H1 (cell line): ENCODE data around the gene VAV2. TPM values are rescaled to one million over a fixed set of nuclear protein-coding genes. Genes with fewer than 3 reads are reported as not detected.

Experiments used
- CTCF ChIA-PET: fragments of 300-600 bp; sonication (Branson Sonifier 250); formaldehyde crosslinking; loops from one replicate; lab custom pipeline; 2021; ENCODE audit not compliant: partially characterized antibody; lab: Charles Lee
- POLR2A ChIA-PET: fragments of 300-600 bp; sonication (Branson Sonifier 250); formaldehyde crosslinking; loops from one replicate; lab custom pipeline; 2021; ENCODE audit warnings: inconsistent platforms; ENCODE audit not compliant: partially characterized antibody; lab: Charles Lee
- DNase-seq, 2 experiments: peaks; one replicate each; pipeline versions ENCODE4 v3.0.0 to v3.0.0-alpha.2; 2010 to 2022; ENCODE audit warnings: low spot score in 2 of 2, low read depth in 1 of 2, mixed read lengths in 1 of 2
- FAIRE-seq: peaks from 2 replicates; lab custom pipeline; 2011; peaks lifted over from hg19 to GRCh38; lab: Jason Lieb, UNC
- H2AFZ ChIP-seq: 2 replicates; pipeline ENCODE4 v1.8.1; 2012; ENCODE audit warnings: low read length, inconsistent platforms
- H2AK5ac ChIP-seq: 2 replicates; pipeline ENCODE4 v1.6.1; 2013; ENCODE audit warnings: low read depth, low read length
- H2BK120ac ChIP-seq: replicated peaks from 2 replicates; pipeline ENCODE3; 2013; ENCODE audit warnings: low read depth, low read length, inconsistent platforms
- H2BK12ac ChIP-seq: 2 replicates; pipeline ENCODE4 v1.6.1; 2013; ENCODE audit warnings: low read depth, low read length
- H2BK15ac ChIP-seq: 2 replicates; pipeline ENCODE4 v1.6.1; 2013; ENCODE audit warnings: low read length
- H2BK20ac ChIP-seq: 2 replicates; pipeline ENCODE4 v1.6.1; 2013; ENCODE audit warnings: low read length
- H2BK5ac ChIP-seq: 2 replicates; pipeline ENCODE4 v1.6.1; 2013; ENCODE audit warnings: low read depth, low read length
- H3K14ac ChIP-seq: 2 replicates; pipeline ENCODE4 v1.6.1; 2013; ENCODE audit warnings: inconsistent platforms; ENCODE audit not compliant: insufficient read length
- H3K18ac ChIP-seq: 2 replicates; pipeline ENCODE4 v1.6.1; 2013; ENCODE audit warnings: low read length; ENCODE audit errors: extremely low read depth
- H3K23ac ChIP-seq: 2 replicates; pipeline ENCODE4 v1.6.1; 2013; ENCODE audit warnings: inconsistent platforms; ENCODE audit not compliant: insufficient read length
- H3K23me2 ChIP-seq: 2 replicates; pipeline ENCODE4 v1.6.1; 2013; ENCODE audit warnings: low read depth, low read length
- H3K27ac ChIP-seq: 2 replicates; pipeline ENCODE4 v1.6.1; 2011; ENCODE audit warnings: low read depth, low read length, inconsistent platforms
- H3K27me3 ChIP-seq, 4 experiments: replicated peaks in 1 of 4; 1 replicate in 1 of 4; 2 replicates in 3 of 4; pipeline versions ENCODE4 v1.6.1 to v1.8.1; 2011 to 2013; ENCODE audit warnings: low read length in 3 of 4, mild to moderate bottlenecking in 3 of 4, inconsistent platforms in 2 of 4, mixed read lengths in 2 of 4, moderate library complexity in 1 of 4; ENCODE audit not compliant: control insufficient read depth in 3 of 4, insufficient read depth in 3 of 4; ENCODE audit errors: extremely low read depth in 1 of 4
- H3K36me3 ChIP-seq, 4 experiments: 2 replicates each; pipeline versions ENCODE4 v1.6.1 to v1.8.1; 2011 to 2013; ENCODE audit warnings: mild to moderate bottlenecking in 4 of 4, low read length in 3 of 4, moderate library complexity in 2 of 4, control low read depth in 1 of 4, inconsistent platforms in 1 of 4; ENCODE audit not compliant: insufficient read depth in 4 of 4, control insufficient read depth in 2 of 4
- H3K4ac ChIP-seq: replicated peaks from 2 replicates; pipeline ENCODE3; 2013; ENCODE audit warnings: low read length, low read depth, mixed read lengths, inconsistent platforms; ENCODE audit not compliant: insufficient read length
- H3K4me1 ChIP-seq, 4 experiments: replicated peaks in 1 of 4; 1 replicate in 1 of 4; 2 replicates in 3 of 4; pipeline versions ENCODE4 v1.6.1 to v1.8.1; 2011 to 2013; ENCODE audit warnings: low read length in 3 of 4, inconsistent platforms in 2 of 4, mixed read lengths in 1 of 4; ENCODE audit not compliant: insufficient read depth in 4 of 4, control insufficient read depth in 3 of 4
- H3K4me2 ChIP-seq, 2 experiments: 2 replicates each; pipeline versions ENCODE4 v1.6.1 to v1.8.1; 2011 to 2013; ENCODE audit warnings: low read depth in 2 of 2, low read length in 2 of 2, control low read depth in 1 of 2, inconsistent platforms in 1 of 2, mild to moderate bottlenecking in 1 of 2; ENCODE audit not compliant: insufficient read depth in 1 of 2
- H3K4me3 ChIP-seq, 4 experiments: fragments of 200-600, 300-600 bp in 1 of 4; sonication (generic), shearing (Covaris generic), sonication (Bioruptor Twin) in 1 of 4; 2 replicates each; pipeline versions ENCODE4 v1.5.1 to v1.8.1; 2011 to 2016; ENCODE audit warnings: low read length in 4 of 4, low read depth in 3 of 4, control low read depth in 2 of 4, inconsistent platforms in 2 of 4, mild to moderate bottlenecking in 2 of 4, mixed read lengths in 1 of 4, moderate library complexity in 1 of 4; ENCODE audit not compliant: insufficient read depth in 2 of 4; ENCODE audit errors: extremely low read depth in 1 of 4
- H3K56ac ChIP-seq: replicated peaks from 2 replicates; pipeline ENCODE3; 2013; ENCODE audit warnings: low read depth, mild to moderate bottlenecking, mixed read lengths, low read length, inconsistent platforms; ENCODE audit not compliant: insufficient read length
- H3K79me1 ChIP-seq: 2 replicates; pipeline ENCODE4 v1.6.1; 2013; ENCODE audit warnings: low read depth, low read length, control low read depth
- H3K79me2 ChIP-seq, 2 experiments: 2 replicates each; pipeline versions ENCODE4 v1.6.1 to v1.8.1; 2012 to 2013; ENCODE audit warnings: low read length in 2 of 2, mild to moderate bottlenecking in 2 of 2, inconsistent platforms in 1 of 2; ENCODE audit not compliant: insufficient read depth in 2 of 2, control insufficient read depth in 1 of 2
- H3K9ac ChIP-seq, 4 experiments: replicated peaks in 1 of 4; 1 replicate in 1 of 4; 2 replicates in 3 of 4; pipeline versions ENCODE4 v1.6.1 to v1.8.1; 2011 to 2013; ENCODE audit warnings: low read depth in 3 of 4, low read length in 3 of 4, control low read depth in 2 of 4, mild to moderate bottlenecking in 2 of 4, moderate library complexity in 2 of 4, inconsistent platforms in 1 of 4; ENCODE audit errors: extremely low read depth in 1 of 4
- H3K9me3 ChIP-seq, 2 experiments: 2 replicates each; pipeline versions ENCODE4 v1.6.1 to v1.8.1; 2012 to 2013; ENCODE audit warnings: mild to moderate bottlenecking in 2 of 2, moderate library complexity in 2 of 2, control low read depth in 1 of 2, inconsistent platforms in 1 of 2, low read depth in 1 of 2, low read length in 1 of 2, mixed read lengths in 1 of 2; ENCODE audit not compliant: insufficient read depth in 2 of 2
- H4K20me1 ChIP-seq, 2 experiments: replicated peaks in 1 of 2; 2 replicates each; pipeline versions ENCODE3 to v1.8.1; 2011 to 2013; ENCODE audit warnings: inconsistent platforms in 2 of 2, low read length in 2 of 2, mild to moderate bottlenecking in 1 of 2; ENCODE audit not compliant: insufficient read depth in 2 of 2, control insufficient read depth in 1 of 2
- H4K5ac ChIP-seq: 2 replicates; pipeline ENCODE4 v1.6.1; 2013; ENCODE audit warnings: low read length, low read depth, mixed read lengths, inconsistent platforms; ENCODE audit not compliant: insufficient read length
- H4K8ac ChIP-seq: 2 replicates; pipeline ENCODE4 v1.8.0; 2013; ENCODE audit warnings: mild to moderate bottlenecking, moderate library complexity, low read length, inconsistent platforms; ENCODE audit not compliant: insufficient read depth; ENCODE audit errors: extremely low read depth
- H4K91ac ChIP-seq: replicated peaks from 2 replicates; pipeline ENCODE3; 2013; ENCODE audit warnings: low read length, mixed read lengths, inconsistent platforms; ENCODE audit not compliant: insufficient read length
- E2F6 ChIP-seq: IDR thresholded peaks from 2 replicates; pipeline ENCODE4 v1.6.1; 2012; ENCODE audit warnings: inconsistent platforms
- POLR2AphosphoS5 ChIP-seq: IDR thresholded peaks from 2 replicates; pipeline ENCODE4 v1.6.1; 2011; ENCODE audit warnings: low read depth, low read length
- RBBP5 ChIP-seq: IDR thresholded peaks from 2 replicates; pipeline ENCODE4 v1.7.1; 2012; ENCODE audit warnings: low read depth, mild to moderate bottlenecking, inconsistent platforms, low read length, moderate library complexity, borderline replicate concordance
- SIN3A ChIP-seq, 2 experiments: IDR thresholded peaks in 1 of 2; conservative IDR thresholded peaks in 1 of 2; 2 replicates each; pipeline ENCODE4 v1.6.1; 2011 to 2012; ENCODE audit warnings: low read length in 2 of 2, improper control_type of control experiment in 1 of 2, low read depth in 1 of 2, mild to moderate bottlenecking in 1 of 2
- WGBS, 2 experiments: shearing (Covaris generic) in 1 of 2; methylation state at CpG; one replicate each; pipeline versions ENCODE4 v1.1.6 to v1.1.7; 2013 to 2015; ENCODE audit warnings: low lambda C conversion rate in 2 of 2, mixed read lengths in 2 of 2, inconsistent platforms in 1 of 2, low coverage in 1 of 2, missing lambda C conversion rate in 1 of 2; ENCODE audit not compliant: insufficient replicate concordance in 2 of 2, insufficient coverage in 1 of 2, insufficient read length in 1 of 2; ENCODE audit errors: extremely low coverage in 1 of 2, missing lambda C conversion rate in 1 of 2; 5-methylcytosine and 5-hydroxymethylcytosine counted together
- polyA plus RNA-seq, 7 experiments: library from polyadenylated mRNA; depleted of rRNA in 3 of 7; stranded (reverse) in 5 of 7; unstranded in 2 of 7; fragments of >200 nt in 5 of 7; fragments of 200-250 nt in 2 of 7; gene quantifications; 1 replicate in 5 of 7; 2 replicates in 1 of 7; 4 replicates in 1 of 7; pipeline versions ENCODE4 v1.2.1 to v1.2.3, GENCODE V29; 2011 to 2013; ENCODE audit warnings: missing spikeins in 2 of 7, mixed read lengths in 2 of 7
- total RNA-seq: library from RNA; stranded (reverse); fragmentation: NEBNext Ultra II Directional; extraction: Animal tissue kit (Norgen Biotek cat#: 25700); gene quantifications from 2 replicates; pipeline ENCODE4 v1.2.1, GENCODE V29; 2021
- TF ChIP-seq, protein P1 (sequence below): IDR thresholded peaks from 2 replicates; pipeline ENCODE4 v1.6.1; 2012; ENCODE audit warnings: inconsistent platforms

The VAV2 gene
- total and polyA plus RNA-seq, 2 of the 8 experiments (the other 6 are each of a cell fraction or from before 2014, with no cell fraction given), result 13.6 to 37.6 TPM

- peaks cover 0 to 32% (median 22%) of the 10 kb centered on the region in 4 experiments; a peak in 6 of 7 replicates for H3K4me1 ChIP-seq
- no peak overlapping the region for H3K4ac ChIP-seq
- H3K9me3 ChIP-seq, result no peaks in the 10 kb centered on the region
- TF ChIP-seq POLR2AphosphoS5 (no peak), RBBP5 (0 out of 2 replicates have a peak, but pooled peaks have one; percentile 58), SIN3A (conservative IDR thresholded peaks at IDR 0.05 in 1 of 2, IDR thresholded peaks at IDR 0.05 in 1 of 2; ENCODE audit: low read depth in 1 of 2, low read length in 2 of 2) (peak in 1 of 2 experiments; percentile 37; a peak in 1 of 4 replicates), E2F6 (peak; percentile 85)
- TF ChIP-seq, protein P1, sequence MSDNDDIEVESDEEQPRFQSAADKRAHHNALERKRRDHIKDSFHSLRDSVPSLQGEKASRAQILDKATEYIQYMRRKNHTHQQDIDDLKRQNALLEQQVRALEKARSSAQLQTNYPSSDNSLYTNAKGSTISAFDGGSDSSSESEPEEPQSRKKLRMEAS, result peak; percentile 70
- TF ChIP-seq, all 59 proteins: peak for 4
- Histone ChIP-seq H4K91ac (peak overlapping the region; percentile 17), H3K4me2 (peak overlapping the region; percentile 16 to 53; a peak in 3 of 4 replicates), H3K23ac (no peak overlapping the region), H2BK15ac (no peak overlapping the region), H3K56ac (no peak overlapping the region), H2AFZ (no peak overlapping the region), H3K79me1 (peaks cover 14% of the 10 kb centered on the region), H4K8ac (no peak overlapping the region), H3K18ac (peak overlapping the region; percentile 71; the same call in 1 of the 2 replicates), H3K4me3 (no peak overlapping the region), H3K79me2 (peaks cover 0 to 11% of the 10 kb centered on the region in 2 experiments; a peak in 1 of 4 replicates), H2BK12ac (no peak overlapping the region), H3K27ac (0 out of 2 replicates have a peak overlapping the region, but pooled peaks have one; percentile 10), H4K20me1 (peaks cover 4 to 15% of the 10 kb centered on the region in 2 experiments), H3K14ac (no peak overlapping the region), H2AK5ac (no peak overlapping the region), H3K36me3 (no peaks in the 10 kb centered on the region), H2BK5ac (no peak overlapping the region), H3K27me3 (no peaks in the 10 kb centered on the region), H3K9ac (no peak overlapping the region), H2BK120ac (no peak overlapping the region), H4K5ac (peak overlapping the region; percentile 2), H2BK20ac (no peak overlapping the region), H3K23me2 (peaks cover 8% of the 10 kb centered on the region; the same call in 1 of the 2 replicates)
- no peak for FAIRE-seq
- ChIA-PET CTCF (interaction anchor here (1.0 to 2.9 kb wide), 13 partner anchors 8 to 161 kb away, joined by 3 to 13 read pairs (median 4); no protein-coding TSS in a partner anchor), POLR2A (interaction anchor here (0.7 to 1.6 kb wide), 4 partner anchors 14 to 155 kb away, joined by 3 to 5 read pairs (median 3); no protein-coding TSS in a partner anchor)
- DNase-seq, result no peak
- WGBS, 2 experiments, result 39% methylated on average over 15 of the region's 15 CpGs; no CpG with 5 or more reads in 1 of the 2 experiments
Measured at GRCh38 chr9:133839822-133840329, 152.2 kb downstream of the VAV2 start.
